Ishikawa (cell line): ENCODE data around the gene CHD2.

ENCODE experiments used
- EP300 ChIP-seq: IDR thresholded peaks from 2 replicates; pipeline ENCODE4 v1.6.1; 2012; ENCODE audit warnings: borderline replicate concordance
- FOXM1 ChIP-seq: IDR thresholded peaks from 2 replicates; pipeline ENCODE4 v1.6.1; 2012; ENCODE audit warnings: low read depth, borderline replicate concordance
- MAX ChIP-seq: IDR thresholded peaks from 2 replicates; pipeline ENCODE4 v1.6.1; 2012
- TF ChIP-seq, protein P1 (sequence below): IDR thresholded peaks from 2 replicates; pipeline ENCODE4 v1.6.1; 2012; ENCODE audit warnings: low read depth, mild to moderate bottlenecking
- TF ChIP-seq, protein P2 (sequence below): IDR thresholded peaks from 2 replicates; pipeline ENCODE4 v1.6.1; 2012

- TF ChIP-seq, protein P1, sequence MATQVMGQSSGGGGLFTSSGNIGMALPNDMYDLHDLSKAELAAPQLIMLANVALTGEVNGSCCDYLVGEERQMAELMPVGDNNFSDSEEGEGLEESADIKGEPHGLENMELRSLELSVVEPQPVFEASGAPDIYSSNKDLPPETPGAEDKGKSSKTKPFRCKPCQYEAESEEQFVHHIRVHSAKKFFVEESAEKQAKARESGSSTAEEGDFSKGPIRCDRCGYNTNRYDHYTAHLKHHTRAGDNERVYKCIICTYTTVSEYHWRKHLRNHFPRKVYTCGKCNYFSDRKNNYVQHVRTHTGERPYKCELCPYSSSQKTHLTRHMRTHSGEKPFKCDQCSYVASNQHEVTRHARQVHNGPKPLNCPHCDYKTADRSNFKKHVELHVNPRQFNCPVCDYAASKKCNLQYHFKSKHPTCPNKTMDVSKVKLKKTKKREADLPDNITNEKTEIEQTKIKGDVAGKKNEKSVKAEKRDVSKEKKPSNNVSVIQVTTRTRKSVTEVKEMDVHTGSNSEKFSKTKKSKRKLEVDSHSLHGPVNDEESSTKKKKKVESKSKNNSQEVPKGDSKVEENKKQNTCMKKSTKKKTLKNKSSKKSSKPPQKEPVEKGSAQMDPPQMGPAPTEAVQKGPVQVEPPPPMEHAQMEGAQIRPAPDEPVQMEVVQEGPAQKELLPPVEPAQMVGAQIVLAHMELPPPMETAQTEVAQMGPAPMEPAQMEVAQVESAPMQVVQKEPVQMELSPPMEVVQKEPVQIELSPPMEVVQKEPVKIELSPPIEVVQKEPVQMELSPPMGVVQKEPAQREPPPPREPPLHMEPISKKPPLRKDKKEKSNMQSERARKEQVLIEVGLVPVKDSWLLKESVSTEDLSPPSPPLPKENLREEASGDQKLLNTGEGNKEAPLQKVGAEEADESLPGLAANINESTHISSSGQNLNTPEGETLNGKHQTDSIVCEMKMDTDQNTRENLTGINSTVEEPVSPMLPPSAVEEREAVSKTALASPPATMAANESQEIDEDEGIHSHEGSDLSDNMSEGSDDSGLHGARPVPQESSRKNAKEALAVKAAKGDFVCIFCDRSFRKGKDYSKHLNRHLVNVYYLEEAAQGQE: no peak
- TF ChIP-seq MAX (no peak), FOXM1 (no peak), EP300 (no peak)
- TF ChIP-seq, protein P2, sequence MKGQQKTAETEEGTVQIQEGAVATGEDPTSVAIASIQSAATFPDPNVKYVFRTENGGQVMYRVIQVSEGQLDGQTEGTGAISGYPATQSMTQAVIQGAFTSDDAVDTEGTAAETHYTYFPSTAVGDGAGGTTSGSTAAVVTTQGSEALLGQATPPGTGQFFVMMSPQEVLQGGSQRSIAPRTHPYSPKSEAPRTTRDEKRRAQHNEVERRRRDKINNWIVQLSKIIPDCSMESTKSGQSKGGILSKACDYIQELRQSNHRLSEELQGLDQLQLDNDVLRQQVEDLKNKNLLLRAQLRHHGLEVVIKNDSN: no peak
Observed at GRCh38 chr15:92955706-92956105, 55.6 kb downstream of the CHD2 start.
